HG03521 (cell line): ENCODE measurements around the gene SH3PXD2A.

Experiments
- ATAC-seq: cut with Tn5 transposase; IDR thresholded peaks from one replicate; pipeline ENCODE4 v1.9.1; 2021; ENCODE audit warnings: mild to moderate bottlenecking, moderate library complexity; ENCODE audit not compliant: unreplicated experiment

The SH3PXD2A gene

GRCh38 chr10:103629581-103629980 lies 225.8 kb downstream of the SH3PXD2A start:
- ATAC-seq: no peak

DNA sequence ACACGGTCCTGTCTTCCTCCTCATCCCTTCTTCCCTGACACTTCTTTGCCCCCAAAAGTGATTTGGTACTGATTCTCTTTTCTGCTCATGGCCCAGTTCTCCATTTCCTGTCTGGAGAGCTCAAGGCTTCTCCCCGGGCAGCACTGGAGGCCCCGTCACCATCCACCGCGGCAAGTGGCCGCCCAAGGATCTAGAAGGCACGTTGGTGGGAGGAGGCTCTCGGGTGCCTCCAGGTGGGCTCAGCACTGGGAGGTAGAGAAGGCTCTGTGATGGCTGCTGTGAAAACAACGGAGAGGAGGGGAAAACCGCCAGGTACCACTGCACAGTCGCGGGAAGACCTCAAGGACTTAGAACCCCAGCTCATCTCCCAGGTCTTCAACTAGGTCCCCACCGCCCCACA lies 227.5 kb downstream of the SH3PXD2A start:
- no peak for ATAC-seq

DNA sequence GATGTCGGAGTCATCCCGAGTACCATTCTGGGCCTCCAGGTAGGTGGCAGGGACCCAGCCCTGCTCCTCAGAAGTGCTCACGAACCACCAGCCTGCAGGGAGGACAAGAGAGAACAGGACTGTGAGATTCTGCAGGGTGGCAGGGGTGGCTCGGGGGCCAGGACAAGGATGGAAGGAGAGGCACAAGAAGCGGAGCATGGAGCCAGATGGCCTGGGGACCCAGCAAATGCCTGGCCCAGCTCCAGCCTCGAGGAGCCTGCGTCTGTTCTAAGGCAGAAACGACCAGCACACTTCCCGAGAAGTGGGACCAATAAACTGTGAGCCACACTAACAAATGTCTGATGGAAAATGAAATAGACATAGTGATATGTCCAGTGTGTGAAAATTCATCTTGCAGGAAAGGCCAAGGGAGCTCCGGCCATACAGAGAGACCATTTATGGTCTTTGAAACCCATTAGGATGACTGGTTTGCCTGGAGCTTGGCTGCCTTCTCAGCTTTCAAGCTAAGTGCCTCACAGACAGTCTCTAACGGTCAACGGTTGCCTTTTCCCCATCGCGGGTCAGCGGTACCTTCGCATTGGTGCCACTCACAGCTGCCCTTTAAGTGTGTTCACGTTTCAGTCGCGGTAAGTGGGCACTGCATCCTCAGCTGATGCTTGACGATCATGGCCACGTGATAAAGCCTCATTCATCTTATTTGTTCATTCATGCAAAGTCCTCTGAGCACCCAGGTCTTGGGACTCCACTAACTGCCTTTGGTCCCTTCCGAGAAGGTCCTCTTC lies 228.1 kb downstream of the SH3PXD2A start:
- no peak for ATAC-seq

DNA sequence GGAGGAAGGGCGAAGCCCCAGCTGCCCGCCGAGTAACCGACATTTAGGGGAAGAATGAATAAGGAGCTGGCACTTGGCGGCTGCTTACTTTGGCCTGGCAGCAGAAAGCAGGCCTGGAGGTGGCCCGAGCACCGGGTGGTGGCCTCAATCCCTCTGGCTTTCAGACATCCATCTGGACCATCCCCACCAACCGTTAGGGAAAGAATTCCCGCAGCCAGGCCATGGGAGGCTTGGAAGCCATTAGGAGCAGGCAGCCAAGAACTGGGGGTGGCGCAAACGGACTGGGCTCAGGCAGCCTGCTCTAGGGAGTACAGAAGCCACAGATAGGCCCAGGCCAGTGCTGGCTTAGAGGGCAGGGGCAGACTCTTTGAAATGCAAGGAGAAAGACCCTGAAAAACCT lies 229.2 kb downstream of the SH3PXD2A start:
- ATAC-seq: no peak

GRCh38 chr10:103622935-103623574 lies 232.3 kb downstream of the SH3PXD2A start:
- no peak for ATAC-seq

DNA sequence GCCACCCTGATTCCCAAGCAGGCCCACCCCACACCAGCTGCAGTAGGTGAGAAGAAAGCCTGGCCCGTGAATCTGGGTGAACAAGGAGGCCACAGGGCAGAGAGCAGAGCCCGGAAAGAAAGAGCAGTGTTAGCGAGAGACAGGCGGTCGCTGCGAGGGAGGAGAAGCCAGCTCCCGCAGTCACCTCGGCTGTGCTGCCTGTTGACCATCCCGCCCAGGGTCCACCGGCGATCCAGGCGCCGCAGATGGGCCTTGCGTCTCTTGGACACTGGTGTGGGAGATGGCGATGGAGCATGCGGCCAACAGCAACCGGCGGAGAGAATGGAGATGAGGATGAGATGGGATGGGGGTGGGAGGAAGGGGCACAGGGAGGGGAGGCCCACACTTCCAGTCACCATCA lies 233.1 kb downstream of the SH3PXD2A start:
- ATAC-seq: no peak

DNA sequence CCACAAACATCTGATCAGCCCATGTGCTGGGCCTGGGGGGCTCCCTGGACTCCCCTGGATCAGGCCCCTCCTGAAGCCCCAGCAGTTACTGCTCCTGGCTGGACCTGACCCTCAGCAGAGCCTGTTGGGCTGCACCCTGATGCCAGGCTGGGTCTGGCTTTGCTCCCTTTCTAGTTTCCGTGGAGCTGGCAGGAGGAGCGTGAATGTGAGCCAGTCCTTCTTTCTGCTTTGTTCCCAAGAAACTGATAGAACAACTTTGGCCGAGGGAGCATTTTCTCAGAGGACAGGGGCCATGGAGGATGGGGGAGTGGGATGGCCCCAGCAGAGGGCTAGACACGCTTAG lies 233.6 kb downstream of the SH3PXD2A start:
- no peak for ATAC-seq

DNA sequence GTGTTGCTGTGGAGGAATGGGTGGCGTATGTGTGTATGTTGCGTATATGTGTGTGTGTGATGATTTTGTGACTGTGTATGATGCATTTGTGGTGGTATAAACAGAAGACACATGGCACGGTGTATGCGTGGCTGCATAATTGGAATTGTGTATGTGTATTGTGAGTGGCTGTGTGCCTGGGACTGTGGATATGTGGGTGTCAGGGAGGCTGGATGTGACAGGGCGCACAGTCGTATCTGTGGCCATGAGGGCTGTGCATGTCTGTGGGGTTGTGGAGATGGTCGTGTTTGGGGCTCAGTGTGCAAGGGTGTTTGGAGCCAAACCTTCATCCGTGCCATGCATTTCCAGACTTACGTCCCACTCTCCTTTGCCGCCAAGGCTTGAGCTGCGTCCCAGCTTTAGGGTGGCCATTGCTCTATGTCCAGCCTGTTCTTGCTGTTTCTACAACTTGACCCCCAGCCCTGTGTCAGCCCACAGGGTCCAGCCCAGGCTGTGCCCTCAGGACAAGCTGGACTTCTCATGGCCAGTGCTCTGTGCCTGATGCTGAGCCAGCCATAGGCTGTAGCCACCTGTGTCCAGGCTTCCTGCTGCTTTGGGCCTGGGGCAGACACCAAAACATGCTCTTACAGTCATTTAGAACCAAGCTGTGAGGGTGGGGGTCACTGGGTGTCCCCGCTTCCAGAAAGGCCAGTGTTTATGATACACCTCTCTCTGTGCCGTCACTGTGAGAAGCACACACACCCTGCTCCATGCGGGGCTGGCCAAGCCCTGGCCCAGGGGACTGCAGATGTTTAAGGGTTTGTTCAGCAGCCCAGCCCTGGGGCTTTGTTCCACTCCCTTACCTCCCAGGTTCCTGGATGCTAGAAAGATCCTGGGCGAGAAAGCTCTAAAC lies 234.2 kb downstream of the SH3PXD2A start:
- no peak for ATAC-seq

GRCh38 chr10:103620352-103620740 lies 235.0 kb downstream of the SH3PXD2A start:
- no peak for ATAC-seq

GRCh38 chr10:103619424-103620351 lies 235.7 kb downstream of the SH3PXD2A start:
- no peak for ATAC-seq

DNA sequence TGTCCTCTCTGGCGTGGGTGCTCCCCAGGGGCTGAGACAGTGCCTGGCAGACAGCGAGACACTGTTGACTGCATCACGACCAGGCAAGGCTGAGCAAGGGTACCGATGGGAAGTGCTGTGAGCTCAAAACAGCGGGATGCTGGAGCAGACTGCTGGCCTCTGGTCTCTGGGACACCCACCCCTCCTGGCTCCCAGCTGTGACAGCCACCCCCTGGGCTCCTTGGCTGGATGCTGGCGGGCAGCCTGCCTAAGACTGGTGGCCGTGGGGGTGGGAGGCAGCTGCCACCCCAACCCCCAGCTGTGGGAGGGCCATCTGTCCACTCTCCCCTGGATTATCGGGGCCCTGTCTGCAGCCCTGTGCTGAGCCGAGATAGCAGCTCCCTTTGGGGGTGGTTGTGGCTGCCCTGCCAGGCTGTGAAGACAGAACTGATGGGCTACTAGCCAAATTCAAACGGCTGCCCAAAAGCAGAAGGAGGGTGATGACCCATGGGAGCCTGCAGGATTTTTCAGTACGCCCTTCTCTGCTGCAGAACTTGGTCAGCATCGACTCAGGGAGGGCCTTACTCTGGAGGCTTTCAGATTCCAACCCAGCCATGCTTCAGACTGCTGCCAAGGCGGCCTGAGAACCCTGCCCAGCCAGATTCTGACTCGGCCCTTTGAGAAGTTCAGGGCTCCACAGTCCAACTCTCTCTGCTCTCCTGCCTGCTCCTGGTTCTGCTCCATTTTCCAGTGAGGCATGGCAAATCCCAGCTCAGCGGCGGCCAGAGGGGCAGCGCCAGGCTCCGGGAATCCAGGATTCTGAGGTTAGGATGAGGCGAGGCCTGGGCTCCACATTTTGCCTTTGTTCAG lies 236.6 kb downstream of the SH3PXD2A start:
- ATAC-seq: no peak

- no peak for ATAC-seq
Measured at GRCh38 chr10:103617602-103618385, 237.6 kb downstream of the SH3PXD2A start.

GRCh38 chr10:103616705-103617601 lies 238.4 kb downstream of the SH3PXD2A start:
- ATAC-seq: no peak

DNA sequence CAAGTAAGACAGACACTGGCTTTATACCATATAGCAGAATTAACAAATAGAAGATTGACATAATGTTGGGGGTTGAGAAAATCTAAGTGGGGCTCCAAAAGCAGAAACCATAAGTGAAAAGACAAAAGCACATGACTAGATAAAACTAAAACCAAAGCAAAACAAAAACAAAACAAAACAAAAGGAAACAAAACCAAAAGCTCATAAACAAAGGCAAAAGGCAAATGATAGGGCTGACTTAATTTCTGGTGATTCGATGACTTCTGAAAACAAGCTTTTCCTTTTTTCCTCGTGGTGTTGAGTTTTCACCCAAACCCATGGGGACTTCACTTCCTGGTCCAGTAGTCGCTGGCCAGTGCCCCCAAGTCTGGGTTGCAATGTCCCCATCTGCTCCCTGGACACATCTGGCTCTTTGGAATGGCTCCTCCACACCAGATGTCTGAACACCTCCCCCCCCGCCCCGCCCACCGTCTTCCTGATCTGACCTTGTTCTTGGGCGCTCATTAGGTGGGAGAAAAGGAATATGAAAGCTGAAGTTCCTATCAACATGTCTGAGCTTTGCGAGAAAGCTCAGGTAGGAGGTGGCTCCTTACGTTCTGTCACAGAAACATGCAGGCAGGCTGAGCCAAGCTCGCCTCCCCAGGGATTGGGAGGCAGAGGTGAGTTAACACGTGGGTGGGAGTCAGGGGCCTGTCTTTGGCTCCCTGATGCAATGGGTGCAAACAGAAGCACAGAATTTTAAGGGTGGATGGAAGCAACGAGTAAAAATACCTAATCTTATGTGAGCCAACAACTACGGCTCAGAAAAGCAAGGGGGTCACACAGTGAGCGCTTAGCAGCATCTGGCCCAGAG lies 240.8 kb downstream of the SH3PXD2A start:
- ATAC-seq: no peak

GRCh38 chr10:103613616-103614015 lies 241.8 kb downstream of the SH3PXD2A start:
- ATAC-seq: no peak

- ATAC-seq: no peak
Measured at GRCh38 chr10:103612462-103613365, 242.7 kb downstream of the SH3PXD2A start.
